ENCODE results near the gene DNAL4. TPM values are rescaled to one million over a fixed set of nuclear protein-coding genes. Genes with fewer than 3 reads are reported as not detected.

DNAL4 gene
- total RNA-seq, 1 donor from 2014 or later, result 19.4 TPM

GRCh38 chr22:38826386-38826785, 32.4 kb upstream of the DNAL4 start:
- Mint-ChIP-seq H3K27me3 (ENCODE audit: unreplicated experiment) (peaks cover 3% of the 10 kb centered on the region), H3K4me3 (ENCODE audit: unreplicated experiment) (no peak overlapping the region), H3K36me3 (ENCODE audit: unreplicated experiment) (no peaks in the 10 kb centered on the region), H3K27ac (ENCODE audit: unreplicated experiment) (no peak overlapping the region), H3K9me3 (ENCODE audit: unreplicated experiment) (peaks cover 1% of the 10 kb centered on the region), H3K4me1 (ENCODE audit: low read depth, unreplicated experiment) (no peaks in the 10 kb centered on the region)
- TF ChIP-seq CTCF (IDR thresholded peaks at IDR 0.05; ENCODE audit: partially characterized antibody, unreplicated experiment), result no peak
- no peak for DNase-seq

- no peak overlapping the region for H3K4me3 Mint-ChIP-seq (ENCODE audit: unreplicated experiment)
- no peak overlapping the region for H3K27ac Mint-ChIP-seq (ENCODE audit: unreplicated experiment)
- H3K36me3 Mint-ChIP-seq (ENCODE audit: unreplicated experiment), result no peaks in the 10 kb centered on the region
- DNase-seq, result no peak
- TF ChIP-seq CTCF (IDR thresholded peaks at IDR 0.05; ENCODE audit: partially characterized antibody, unreplicated experiment), result no peak
- H3K9me3 Mint-ChIP-seq (ENCODE audit: unreplicated experiment), result peaks cover 5% of the 10 kb centered on the region
- H3K4me1 Mint-ChIP-seq (ENCODE audit: low read depth, unreplicated experiment), result peaks cover under 1% of the 10 kb centered on the region
- peaks cover 7% of the 10 kb centered on the region for H3K27me3 Mint-ChIP-seq (ENCODE audit: unreplicated experiment)
Observed at GRCh38 chr22:38824585-38824984, 30.6 kb upstream of the DNAL4 start.

- no peak for TF ChIP-seq CTCF (IDR thresholded peaks at IDR 0.05; ENCODE audit: partially characterized antibody, unreplicated experiment)
- Mint-ChIP-seq H3K27ac (ENCODE audit: unreplicated experiment) (no peak overlapping the region), H3K36me3 (ENCODE audit: unreplicated experiment) (no peaks in the 10 kb centered on the region), H3K27me3 (ENCODE audit: unreplicated experiment) (peaks cover 8% of the 10 kb centered on the region), H3K9me3 (ENCODE audit: unreplicated experiment) (peaks cover 5% of the 10 kb centered on the region), H3K4me1 (ENCODE audit: low read depth, unreplicated experiment) (peaks cover 3% of the 10 kb centered on the region), H3K4me3 (ENCODE audit: unreplicated experiment) (no peak overlapping the region)
- DNase-seq, result no peak
Observed at GRCh38 chr22:38823637-38824036, 29.7 kb upstream of the DNAL4 start.

- no peak for TF ChIP-seq CTCF (IDR thresholded peaks at IDR 0.05; ENCODE audit: partially characterized antibody, unreplicated experiment)
- no peak overlapping the region for H3K4me3 Mint-ChIP-seq (ENCODE audit: unreplicated experiment)
- peaks cover 5% of the 10 kb centered on the region for H3K9me3 Mint-ChIP-seq (ENCODE audit: unreplicated experiment)
- peaks cover 8% of the 10 kb centered on the region for H3K27me3 Mint-ChIP-seq (ENCODE audit: unreplicated experiment)
- H3K36me3 Mint-ChIP-seq (ENCODE audit: unreplicated experiment), result no peaks in the 10 kb centered on the region
- H3K4me1 Mint-ChIP-seq (ENCODE audit: low read depth, unreplicated experiment), result peaks cover 5% of the 10 kb centered on the region
- DNase-seq, result no peak
- H3K27ac Mint-ChIP-seq (ENCODE audit: unreplicated experiment), result no peak overlapping the region
Observed at GRCh38 chr22:38823076-38823475, 29.1 kb upstream of the DNAL4 start.

- Mint-ChIP-seq H3K4me3 (ENCODE audit: unreplicated experiment) (no peak overlapping the region), H3K4me1 (ENCODE audit: low read depth, unreplicated experiment) (peaks cover 5% of the 10 kb centered on the region), H3K27ac (ENCODE audit: unreplicated experiment) (no peak overlapping the region), H3K27me3 (ENCODE audit: unreplicated experiment) (peaks cover 10% of the 10 kb centered on the region), H3K9me3 (ENCODE audit: unreplicated experiment) (peaks cover 7% of the 10 kb centered on the region), H3K36me3 (ENCODE audit: unreplicated experiment) (peaks cover 5% of the 10 kb centered on the region)
- no peak for TF ChIP-seq CTCF (IDR thresholded peaks at IDR 0.05; ENCODE audit: partially characterized antibody, unreplicated experiment)
- DNase-seq, result no peak
Observed at GRCh38 chr22:38820020-38820419, 26.1 kb upstream of the DNAL4 start.

Measured in glutamatergic neuron (in vitro differentiated cells).